ENCODE data around the gene ATP7B. TPM values are rescaled to one million over a fixed set of nuclear protein-coding genes. Genes with fewer than 3 reads are reported as not detected.

ATP7B gene
- total RNA-seq, 4 donors from 2014 or later, result 4.6 to 12.1 (median 9.4) TPM

- no peak for TF ChIP-seq CTCF (IDR thresholded peaks at IDR 0.05; ENCODE audit: low read depth)
Measured at GRCh38 chr13:51988988-51989618, 22.1 kb downstream of the ATP7B start.

GRCh38 chr13:51981355-51981754, 29.9 kb downstream of the ATP7B start:
- no peak for TF ChIP-seq CTCF (IDR thresholded peaks at IDR 0.05; ENCODE audit: low read depth)

GRCh38 chr13:51980908-51981307, 30.3 kb downstream of the ATP7B start:
- TF ChIP-seq CTCF (IDR thresholded peaks at IDR 0.05; ENCODE audit: low read depth), result no peak

- TF ChIP-seq CTCF (IDR thresholded peaks at IDR 0.05; ENCODE audit: low read depth), result no peak
Measured at GRCh38 chr13:51978796-51979556, 32.3 kb downstream of the ATP7B start.

- no peak for TF ChIP-seq CTCF (IDR thresholded peaks at IDR 0.05; ENCODE audit: low read depth)
Measured at GRCh38 chr13:51977625-51978024, 33.6 kb downstream of the ATP7B start.

- TF ChIP-seq CTCF (IDR thresholded peaks at IDR 0.05; ENCODE audit: low read depth), result no peak
Measured at GRCh38 chr13:51976890-51977289, 34.4 kb downstream of the ATP7B start.

GRCh38 chr13:51976423-51976822, 34.8 kb downstream of the ATP7B start:
- no peak for TF ChIP-seq CTCF (IDR thresholded peaks at IDR 0.05; ENCODE audit: low read depth)
